A549 treated with DMSO at 1 μM for 4 hours (cell line): ENCODE data around the gene AP4E1. TPM values are rescaled to one million over a fixed set of nuclear protein-coding genes. Genes with fewer than 3 reads are reported as not detected.

Experiments
- total RNA-seq: library from RNA; stranded (reverse); fragments of 200-300 nt; extraction: Qiagen RNA extraction; gene quantifications from 5 replicates; pipeline ENCODE4 v1.2.3, GENCODE V29; 2022; ENCODE audit warnings: low read depth

The AP4E1 gene
- total RNA-seq, result 7.7 to 11.0 TPM (median 9.3 TPM) in 5 replicates

DNA sequence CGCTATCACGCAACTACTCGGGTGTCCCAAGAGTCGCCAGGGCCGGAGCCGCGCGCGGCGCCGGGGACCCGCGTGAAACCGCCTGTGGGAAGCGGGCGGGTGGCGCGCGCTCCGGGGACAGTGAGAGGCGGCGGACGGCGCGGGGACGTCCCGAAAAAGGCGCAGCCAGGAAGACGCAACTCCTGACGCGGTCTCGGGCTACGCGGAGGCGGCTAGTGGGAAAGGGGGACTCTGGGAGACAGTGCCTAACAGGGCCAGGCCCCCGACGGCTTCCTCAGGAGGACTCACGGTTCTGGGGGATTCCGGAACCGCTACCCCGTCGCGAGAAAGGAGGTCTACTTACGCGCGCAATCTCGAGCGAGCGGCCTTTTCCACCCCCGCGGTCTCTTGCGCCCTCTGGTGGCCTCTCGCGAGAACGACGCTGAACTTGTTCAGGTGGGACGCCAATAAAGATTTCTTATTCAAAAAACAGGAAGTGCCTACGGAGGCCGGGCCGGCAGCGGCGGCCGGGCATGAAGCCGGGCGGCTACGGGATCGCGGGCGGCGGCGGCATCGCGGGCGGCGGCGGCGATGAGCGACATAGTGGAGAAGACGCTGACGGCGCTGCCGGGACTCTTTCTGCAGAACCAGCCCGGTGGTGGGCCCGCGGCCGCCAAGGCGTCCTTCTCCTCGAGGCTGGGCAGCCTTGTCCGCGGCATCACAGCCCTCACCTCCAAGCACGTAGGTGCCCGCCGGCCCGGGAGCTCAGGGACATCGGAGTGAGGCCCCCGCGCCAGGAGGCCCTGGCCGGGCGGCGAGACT, at the start of gene AP4E1:
Gene AP4E1 (plus strand): TSS at position 475 of the 801 bp plus-strand sequence. CDS start 96 bp downstream, at position 571.

Other genes with a start within 250 kb of the AP4E1 start
- gene TRPM7, start 221.9 kb upstream of the AP4E1 start, total RNA-seq, result 25.0 to 29.7 TPM (median 27.6 TPM) in 5 replicates
- gene SPPL2A, start 143.0 kb upstream of the AP4E1 start, total RNA-seq, result 81.9 to 114 TPM (median 111 TPM) in 5 replicates
- 4.3 to 7.1 TPM (median 5.6 TPM) in 5 replicates for gene TNFAIP8L3, start 186.2 kb downstream of the AP4E1 start, total RNA-seq